Caco-2 (cell line): Measurements from ENCODE around the gene MRPS21. TPM values are rescaled to one million over a fixed set of nuclear protein-coding genes. Genes with fewer than 3 reads are reported as not detected.
A peak's percentile ranks its signal among the peaks of the same experiment; 100 is the strongest.

ENCODE experiments used
- BruUV-seq: library from RNA; stranded (reverse); fragments of 400-500 nt; replicated peaks from 2 replicates; lab custom pipeline; 2021; lab: Mats Ljungman, UMichigan
- CTCF ChIA-PET: fragments of 300-600 bp; sonication (Branson Sonifier 250); formaldehyde crosslinking; loops from one replicate; lab custom pipeline; 2022; ENCODE audit warnings: antibody characterized with exemption; lab: Charles Lee
- POLR2A ChIA-PET: fragments of 300-600 bp; sonication (Branson Sonifier 250); formaldehyde crosslinking; loops from one replicate; lab custom pipeline; 2022; ENCODE audit warnings: antibody characterized with exemption; lab: Charles Lee
- DNase-seq, 2 experiments: peaks; one replicate each; pipeline versions ENCODE4 v3.0.0 to v3.0.0-alpha.2; 2020 to 2022
- H3K27me3 ChIP-seq: replicated peaks from 2 replicates; pipeline ENCODE4 v1.6.0; 2011; ENCODE audit warnings: low read length; ENCODE audit not compliant: control insufficient read depth, insufficient read depth
- H3K36me3 ChIP-seq: 2 replicates; pipeline ENCODE4 v1.5.1; 2011; ENCODE audit warnings: low read length; ENCODE audit not compliant: control insufficient read depth, insufficient read depth
- H3K4me1 ChIP-seq: fragments of 250-450 bp; sonication (Bioruptor Pico); 2 replicates; pipeline ENCODE4 v1.5.1; 2020; ENCODE audit warnings: mild to moderate bottlenecking
- H3K4me3 ChIP-seq: 2 replicates; pipeline ENCODE4 v1.5.1; 2011; ENCODE audit warnings: low read depth, mild to moderate bottlenecking, control low read depth, low read length
- H3K9me3 ChIP-seq: fragments of 250-450 bp; sonication (Bioruptor Pico); 2 replicates; pipeline ENCODE4 v1.5.1; 2020; ENCODE audit warnings: mild to moderate bottlenecking, moderate library complexity
- H3K27ac Mint-ChIP-seq: one replicate; pipeline ENCODE4 v1.8.0; 2022; ENCODE audit warnings: mixed read lengths; ENCODE audit not compliant: unreplicated experiment
- H3K27me3 Mint-ChIP-seq: one replicate; pipeline ENCODE4 v1.8.0; 2022; ENCODE audit warnings: mixed read lengths; ENCODE audit not compliant: insufficient read depth, unreplicated experiment
- H3K36me3 Mint-ChIP-seq: one replicate; pipeline ENCODE4 v1.8.0; 2022; ENCODE audit warnings: mild to moderate bottlenecking, mixed read lengths; ENCODE audit not compliant: insufficient read depth, unreplicated experiment
- H3K4me1 Mint-ChIP-seq: one replicate; pipeline ENCODE4 v1.8.0; 2022; ENCODE audit warnings: low read depth, mixed read lengths; ENCODE audit not compliant: unreplicated experiment
- H3K4me3 Mint-ChIP-seq: one replicate; pipeline ENCODE4 v1.8.0; 2022; ENCODE audit warnings: mild to moderate bottlenecking, moderate library complexity, mixed read lengths; ENCODE audit not compliant: unreplicated experiment
- H3K9me3 Mint-ChIP-seq: one replicate; pipeline ENCODE4 v1.8.0; 2022; ENCODE audit warnings: mixed read lengths; ENCODE audit not compliant: unreplicated experiment
- CTCF ChIP-seq, 2 experiments: fragments of 200-600 bp in 1 of 2; IDR thresholded peaks; 1 replicate in 1 of 2; 2 replicates in 1 of 2; pipeline versions ENCODE4 v1.5.1 to v1.8.0; 2011 to 2022; ENCODE audit warnings: antibody characterized with exemption in 1 of 2, control low read depth in 1 of 2, inconsistent platforms in 1 of 2, low read depth in 1 of 2, low read length in 1 of 2, mild to moderate bottlenecking in 1 of 2, moderate library complexity in 1 of 2; ENCODE audit not compliant: insufficient read depth in 1 of 2, severe bottlenecking in 1 of 2, unreplicated experiment in 1 of 2
- intact Hi-C: fragments of 100-400 bp; cut with micrococcal nuclease; formaldehyde crosslinking; loops from one replicate; pipeline ENCODE4 v1.10.0; 2022; ENCODE audit not compliant: unreplicated experiment
- total RNA-seq: library from RNA; stranded (reverse); gene quantifications from 2 replicates; pipeline ENCODE4 v1.2.3, GENCODE V29; 2022

Gene MRPS21
- total RNA-seq, 1 experiment from 2014 or later = 16.7 TPM

- Histone ChIP-seq H3K36me3 (no peaks in the 10 kb centered on the region; the same call in 1 of the 2 replicates), H3K4me1 (peaks cover 4% of the 10 kb centered on the region; the same call in 1 of the 2 replicates), H3K4me3 (peak within 1 kb of the TSS; percentile 63), H3K9me3 (no peaks in the 10 kb centered on the region), H3K27me3 (no peaks in the 10 kb centered on the region)
- DNase-seq = peak; percentile 91 to 97
- CTCF ChIA-PET = interaction anchor here (0.5 to 2.8 kb wide), 6 partner anchors 9 to 244 kb away, joined by 3 to 29 read pairs (median 5); partner anchors contain the start of genes C1orf54 and CA14
- Mint-ChIP-seq H3K4me3 (peak within 1 kb of the TSS; percentile 84), H3K27me3 (peaks cover 5% of the 10 kb centered on the region), H3K27ac (peak within 1 kb of the TSS; percentile 67), H3K36me3 (peaks cover 7% of the 10 kb centered on the region), H3K4me1 (peaks cover 16% of the 10 kb centered on the region), H3K9me3 (no peaks in the 10 kb centered on the region)
- BruUV-seq = TSS peak; percentile 86
- no peak for TF ChIP-seq CTCF (IDR thresholded peaks at IDR 0.05; ENCODE audit: insufficient read depth in 1 of 2, low read depth in 1 of 2, low read length in 1 of 2, severe bottlenecking in 1 of 2, unreplicated experiment in 1 of 2)
- intact Hi-C loops = loop anchor here (1.0 to 2.0 kb wide), 3 partner anchors 13 to 46 kb away; partner anchors contain the start of genes ANP32E and APH1A
- POLR2A ChIA-PET = interaction anchor here (0.6 kb wide), 2 partner anchors 82 to 250 kb away, joined by 3 to 4 read pairs; partner anchors contain the start of gene RPRD2
Measured at GRCh38 chr1:150281758-150282557, 11.7 kb upstream of the MRPS21 start, which contains the start of gene CIART. TSS of gene CIART (plus strand) at chr1:150282554. CDS start at chr1:150283268, 714 bp downstream.

- BruUV-seq = TSS peak; percentile 36
- no peaks in the 10 kb centered on the region; the same call in 1 of the 2 replicates for H3K36me3 ChIP-seq
- H3K4me3 Mint-ChIP-seq = peak overlapping the region; percentile 84
- DNase-seq = no peak
- H3K36me3 Mint-ChIP-seq = peaks cover 7% of the 10 kb centered on the region
- intact Hi-C loops = loop anchor here (1.0 to 2.0 kb wide), 2 partner anchors 14 to 46 kb away; partner anchors contain the start of genes ANP32E and APH1A
- H3K27ac Mint-ChIP-seq = peak overlapping the region; percentile 67
- H3K4me1 Mint-ChIP-seq = peaks cover 16% of the 10 kb centered on the region
- POLR2A ChIA-PET = interaction anchor here (0.6 kb wide), 2 partner anchors 82 to 250 kb away, joined by 3 to 4 read pairs; partner anchors contain the start of gene RPRD2
- H3K9me3 Mint-ChIP-seq = no peaks in the 10 kb centered on the region
- no peaks in the 10 kb centered on the region for H3K27me3 ChIP-seq
- no peaks in the 10 kb centered on the region for H3K9me3 ChIP-seq
- H3K4me1 ChIP-seq = peaks cover 4% of the 10 kb centered on the region; the same call in 1 of the 2 replicates
- peaks cover 5% of the 10 kb centered on the region for H3K27me3 Mint-ChIP-seq
- no peak for TF ChIP-seq CTCF (IDR thresholded peaks at IDR 0.05; ENCODE audit: insufficient read depth in 1 of 2, low read depth in 1 of 2, low read length in 1 of 2, severe bottlenecking in 1 of 2, unreplicated experiment in 1 of 2)
- peak overlapping the region; percentile 63 for H3K4me3 ChIP-seq
- CTCF ChIA-PET = interaction anchor here (0.5 to 2.8 kb wide), 4 partner anchors 26 to 243 kb away, joined by 3 to 29 read pairs (median 6); partner anchors contain the start of gene CA14
Measured at GRCh38 chr1:150282558-150282958, 11.1 kb upstream of the MRPS21 start.

GRCh38 chr1:150283260-150283659, 10.4 kb upstream of the MRPS21 start:
- ChIA-PET CTCF (interaction anchor here (2.8 kb wide), 1 partner anchor 27 kb away, joined by 29 read pairs; the partner anchor contains the start of gene CA14), POLR2A (no interaction called here)
- H3K27me3 Mint-ChIP-seq = peaks cover 5% of the 10 kb centered on the region

More at GRCh38 chr1:150283260-150283659, 10.4 kb upstream of the MRPS21 start:
- intact Hi-C loops = loop anchor here (2.0 kb wide), 1 partner anchor 14 kb away; the partner anchor contains the start of gene APH1A
- no TSS peak for BruUV-seq
- Histone ChIP-seq H3K36me3 (no peaks in the 10 kb centered on the region; the same call in 1 of the 2 replicates), H3K9me3 (no peaks in the 10 kb centered on the region), H3K27me3 (no peaks in the 10 kb centered on the region), H3K4me3 (peak overlapping the region; percentile 63), H3K4me1 (peaks cover 4% of the 10 kb centered on the region; the same call in 1 of the 2 replicates)
- no peak for DNase-seq
- Mint-ChIP-seq H3K27ac (peak overlapping the region; percentile 67), H3K4me1 (peaks cover 16% of the 10 kb centered on the region), H3K36me3 (peaks cover 7% of the 10 kb centered on the region), H3K4me3 (peak overlapping the region; percentile 84), H3K9me3 (no peaks in the 10 kb centered on the region)
- no peak for TF ChIP-seq CTCF (IDR thresholded peaks at IDR 0.05; ENCODE audit: insufficient read depth in 1 of 2, low read depth in 1 of 2, low read length in 1 of 2, severe bottlenecking in 1 of 2, unreplicated experiment in 1 of 2)
